ENCODE measurements around the gene NOSIP. TPM values are rescaled to one million over a fixed set of nuclear protein-coding genes. Genes with fewer than 3 reads are reported as not detected.

Gene NOSIP
- total RNA-seq, 1 donor from 2014 or later: 62.0 TPM

DNA sequence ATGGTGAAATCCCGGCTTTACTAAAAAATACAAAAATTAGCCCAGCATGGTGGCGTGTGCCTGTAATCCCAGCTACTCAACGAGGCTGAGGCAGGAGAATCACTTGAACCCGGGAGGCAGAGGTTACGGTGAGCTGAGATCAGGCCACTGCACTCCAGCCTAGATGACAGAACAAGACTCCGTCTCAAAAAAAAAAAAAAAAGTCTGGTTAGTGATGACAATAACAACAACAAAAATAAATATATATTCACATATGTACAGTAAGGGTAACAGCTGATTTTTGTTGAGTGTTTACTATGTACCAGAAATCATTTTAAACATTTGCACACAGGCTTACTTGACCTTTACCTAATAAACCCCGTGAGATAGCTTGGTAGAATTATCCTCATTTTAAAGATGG is 36.6 kb upstream of the NOSIP start:
- H3K9me3 Mint-ChIP-seq: no peaks in the 10 kb centered on the region
- H3K27ac Mint-ChIP-seq: no peak overlapping the region
- no peaks in the 10 kb centered on the region for H3K4me1 Mint-ChIP-seq (ENCODE audit: unreplicated experiment)
- no peaks in the 10 kb centered on the region for H3K27me3 Mint-ChIP-seq
- peaks cover 15% of the 10 kb centered on the region for H3K36me3 Mint-ChIP-seq
- no peak for TF ChIP-seq CTCF (conservative IDR thresholded peaks at IDR 0.05)
- DNase-seq (ENCODE audit: extremely low spot score, unreplicated experiment): no peak
- H3K4me3 Mint-ChIP-seq: no peak overlapping the region

- no peak for DNase-seq (ENCODE audit: extremely low spot score, unreplicated experiment)
- H3K4me1 Mint-ChIP-seq (ENCODE audit: unreplicated experiment): no peaks in the 10 kb centered on the region
- peaks cover 10% of the 10 kb centered on the region for H3K36me3 Mint-ChIP-seq
- H3K27me3 Mint-ChIP-seq: no peaks in the 10 kb centered on the region
- H3K9me3 Mint-ChIP-seq: no peaks in the 10 kb centered on the region
- no peak for TF ChIP-seq CTCF (conservative IDR thresholded peaks at IDR 0.05)
- no peak overlapping the region for H3K4me3 Mint-ChIP-seq
- H3K27ac Mint-ChIP-seq: no peak overlapping the region
These were observed 36.2 kb upstream of the NOSIP start for GRCh38 chr19:49616532-49616931.

DNA sequence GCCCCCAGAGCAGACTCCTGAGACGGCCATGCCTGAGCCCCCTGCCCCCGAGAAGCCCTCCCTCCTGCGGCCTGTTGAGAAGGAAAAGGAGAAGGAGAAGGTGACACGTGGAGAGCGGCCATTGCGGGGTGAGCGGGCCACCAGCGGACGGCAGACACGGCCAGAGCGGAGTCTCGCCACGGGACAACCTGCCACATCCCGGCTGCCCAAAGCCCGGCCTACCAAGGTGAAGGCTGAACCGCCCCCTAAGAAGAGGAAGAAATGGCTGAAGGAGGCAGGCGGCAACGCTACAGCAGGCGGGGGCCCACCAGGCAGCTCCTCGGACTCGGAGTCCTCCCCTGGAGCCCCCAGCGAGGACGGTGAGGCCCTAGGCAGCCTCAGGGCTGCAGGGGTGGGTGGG is 35.5 kb upstream of the NOSIP start:
- TF ChIP-seq CTCF (conservative IDR thresholded peaks at IDR 0.05): no peak
- Mint-ChIP-seq H3K4me3 (no peak overlapping the region), H3K27ac (no peak overlapping the region), H3K36me3 (peaks cover 9% of the 10 kb centered on the region), H3K9me3 (no peaks in the 10 kb centered on the region), H3K4me1 (ENCODE audit: unreplicated experiment) (no peaks in the 10 kb centered on the region), H3K27me3 (no peaks in the 10 kb centered on the region)
- no peak for DNase-seq (ENCODE audit: extremely low spot score, unreplicated experiment)

- H3K36me3 Mint-ChIP-seq: peaks cover 9% of the 10 kb centered on the region
- H3K4me1 Mint-ChIP-seq (ENCODE audit: unreplicated experiment): no peaks in the 10 kb centered on the region
- no peak for TF ChIP-seq CTCF (conservative IDR thresholded peaks at IDR 0.05)
- DNase-seq (ENCODE audit: extremely low spot score, unreplicated experiment): no peak
- no peak overlapping the region for H3K4me3 Mint-ChIP-seq
- H3K27me3 Mint-ChIP-seq: no peaks in the 10 kb centered on the region
- no peaks in the 10 kb centered on the region for H3K9me3 Mint-ChIP-seq
- H3K27ac Mint-ChIP-seq: no peak overlapping the region
These were observed 33.9 kb upstream of the NOSIP start for GRCh38 chr19:49614096-49614833.

GRCh38 chr19:49613374-49613773 is 33.0 kb upstream of the NOSIP start:
- no peaks in the 10 kb centered on the region for H3K9me3 Mint-ChIP-seq
- no peak overlapping the region for H3K4me3 Mint-ChIP-seq
- H3K36me3 Mint-ChIP-seq: peaks cover 4% of the 10 kb centered on the region
- DNase-seq (ENCODE audit: extremely low spot score, unreplicated experiment): no peak
- no peaks in the 10 kb centered on the region for H3K27me3 Mint-ChIP-seq
- no peak for TF ChIP-seq CTCF (conservative IDR thresholded peaks at IDR 0.05)
- H3K27ac Mint-ChIP-seq: no peak overlapping the region
- no peaks in the 10 kb centered on the region for H3K4me1 Mint-ChIP-seq (ENCODE audit: unreplicated experiment)
